HG03196 (cell line): ENCODE data around the gene OR4D5.

Experiments
- ATAC-seq: cut with Tn5 transposase; IDR thresholded peaks from one replicate; pipeline ENCODE4 v1.9.1; 2021; ENCODE audit not compliant: unreplicated experiment

The OR4D5 gene

GRCh38 chr11:123939317-123939716, at the start of gene OR4D5:
OR4D5 (plus strand) TSS chr11:123939617; CDS start chr11:123939617, 0 bp downstream.
- no peak for ATAC-seq

- no peak for ATAC-seq
These were observed 47.4 kb upstream of the OR4D5 start for GRCh38 chr11:123892031-123892430.

- no peak for ATAC-seq
These were observed 39.6 kb upstream of the OR4D5 start for GRCh38 chr11:123899792-123900191.

GRCh38 chr11:123901867-123902266, 37.5 kb upstream of the OR4D5 start, which contains the start of gene OR8D4:
OR8D4 (plus strand) TSS chr11:123902167; CDS start chr11:123906432, 4,265 bp downstream.
- ATAC-seq = no peak

- ATAC-seq = peak; percentile 78
These were observed 35.5 kb upstream of the OR4D5 start for GRCh38 chr11:123903932-123904331.

GRCh38 chr11:123904932-123905331, 34.5 kb upstream of the OR4D5 start:
- no peak for ATAC-seq

- ATAC-seq = no peak
These were observed 33.6 kb upstream of the OR4D5 start for GRCh38 chr11:123905826-123906225.

GRCh38 chr11:123920943-123921342, 18.5 kb upstream of the OR4D5 start:
- no peak for ATAC-seq

GRCh38 chr11:123924027-123924426, 15.4 kb upstream of the OR4D5 start:
- no peak for ATAC-seq

- ATAC-seq = no peak
These were observed 3.0 kb downstream of the OR4D5 start for GRCh38 chr11:123942413-123942812.

GRCh38 chr11:123943738-123944137, 4.3 kb downstream of the OR4D5 start, which contains the start of gene OR6T1:
OR6T1 (minus strand) TSS chr11:123943838; CDS start chr11:123943838, 0 bp downstream.
- ATAC-seq = no peak

GRCh38 chr11:123945132-123945531, 5.7 kb downstream of the OR4D5 start:
- no peak for ATAC-seq

- ATAC-seq = no peak
These were observed 17.3 kb downstream of the OR4D5 start for GRCh38 chr11:123956752-123957151.

- no peak for ATAC-seq
These were observed 34.4 kb downstream of the OR4D5 start for GRCh38 chr11:123973816-123974215.

- ATAC-seq = no peak
These were observed 37.5 kb downstream of the OR4D5 start for GRCh38 chr11:123976770-123977560.

GRCh38 chr11:123977731-123978347, 38.4 kb downstream of the OR4D5 start, which contains the start of gene OR10S1:
OR10S1 (minus strand) TSS chr11:123977781; CDS start chr11:123977664, 117 bp downstream.
- ATAC-seq = no peak

- ATAC-seq = no peak
These were observed 39.9 kb downstream of the OR4D5 start for GRCh38 chr11:123979311-123979710.
